GM23338 (cell line): ENCODE measurements around the gene PREP.

Experiments used
- CREB1 ChIP-seq: fragments of 250-450 bp; sonication (Bioruptor Pico); IDR thresholded peaks from 2 replicates; pipeline ENCODE4 v1.5.0; 2020; ENCODE audit warnings: low read depth, mild to moderate bottlenecking, moderate library complexity
- EZH2 ChIP-seq: fragments of 200-600 bp; sonication (generic); IDR thresholded peaks from one replicate; pipeline ENCODE4 v1.8.0; 2017; ENCODE audit warnings: antibody characterized with exemption, mild to moderate bottlenecking, low read depth; ENCODE audit not compliant: unreplicated experiment
- EZH2phosphoT487 ChIP-seq: fragments of 200-600 bp; sonication (generic); IDR thresholded peaks from one replicate; pipeline ENCODE4 v1.8.1; 2018; ENCODE audit warnings: antibody characterized with exemption; ENCODE audit not compliant: unreplicated experiment
- JUNB ChIP-seq: IDR thresholded peaks from one replicate; pipeline ENCODE4 v1.6.1; 2016; ENCODE audit warnings: antibody characterized with exemption; ENCODE audit not compliant: unreplicated experiment
- POLR2AphosphoS5 ChIP-seq: IDR thresholded peaks from 2 replicates; pipeline ENCODE4 v1.6.1; 2016; ENCODE audit warnings: antibody characterized with exemption, low read depth
- STAT1 ChIP-seq: IDR thresholded peaks from one replicate; pipeline ENCODE4 v1.6.1; 2016; ENCODE audit warnings: antibody characterized with exemption; ENCODE audit not compliant: unreplicated experiment
- ZNF331 ChIP-seq: fragments of 250-450 bp; sonication (Bioruptor Pico); IDR thresholded peaks from 2 replicates; pipeline ENCODE4 v1.5.0; 2020; ENCODE audit warnings: low read depth, mild to moderate bottlenecking, moderate library complexity
- TF ChIP-seq, protein P1 (sequence below): IDR thresholded peaks from one replicate; pipeline ENCODE4 v1.6.1; 2018; ENCODE audit warnings: antibody characterized with exemption; ENCODE audit not compliant: unreplicated experiment
- TF ChIP-seq, protein P2 (sequence below), 2 experiments: fragments of 200-600 bp in 1 of 2; sonication (generic) in 1 of 2; conservative IDR thresholded peaks; 2 replicates each; pipeline versions ENCODE4 v1.5.1 to v1.6.1; 2016 to 2017; ENCODE audit warnings: antibody characterized with exemption in 2 of 2, low read depth in 2 of 2, mild to moderate bottlenecking in 2 of 2, moderate library complexity in 1 of 2
- TF ChIP-seq, protein P3 (sequence below): fragments of 250-450 bp; sonication (Bioruptor Pico); IDR thresholded peaks from 2 replicates; pipeline ENCODE4 v1.5.0; 2020; ENCODE audit warnings: mild to moderate bottlenecking, moderate library complexity

DNA sequence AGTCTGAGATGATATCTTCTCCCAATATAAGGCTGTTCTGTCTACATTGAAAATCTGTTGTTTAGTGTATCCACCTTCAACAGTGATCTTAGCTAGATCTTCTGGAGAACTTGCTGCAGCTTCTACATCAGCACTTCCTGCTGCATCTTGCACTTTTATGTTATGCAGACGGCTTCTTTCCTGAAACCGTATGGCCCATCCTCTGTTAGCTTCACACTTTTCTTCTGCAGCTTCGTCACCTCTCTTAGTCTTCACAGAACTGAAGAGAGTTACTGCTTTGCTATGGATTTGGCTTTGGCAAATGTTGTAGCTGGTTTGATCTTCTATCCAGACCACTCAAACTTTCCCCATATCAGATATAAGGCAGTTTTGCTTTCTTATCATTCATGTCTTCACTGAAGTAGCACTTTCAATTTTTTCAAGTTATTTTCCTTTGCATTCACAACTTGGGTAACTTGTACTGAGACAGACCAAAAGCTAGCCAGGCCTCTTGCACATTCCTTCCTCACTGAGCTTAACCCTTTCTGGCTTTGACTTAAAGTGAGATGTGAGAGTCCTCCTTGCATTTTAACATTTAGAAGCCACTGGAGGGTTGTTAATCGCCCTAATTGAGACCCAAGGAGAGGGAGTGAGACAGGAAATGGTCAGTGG is 110.1 kb downstream of the PREP start:
- TF ChIP-seq ZNF331 (CRISPR knock-in tag) (no peak), JUNB (no peak), POLR2AphosphoS5 (no peak), CREB1 (CRISPR knock-in tag) (no peak), EZH2 (no peak), EZH2phosphoT487 (no peak), STAT1 (no peak)
- TF ChIP-seq, protein P1, sequence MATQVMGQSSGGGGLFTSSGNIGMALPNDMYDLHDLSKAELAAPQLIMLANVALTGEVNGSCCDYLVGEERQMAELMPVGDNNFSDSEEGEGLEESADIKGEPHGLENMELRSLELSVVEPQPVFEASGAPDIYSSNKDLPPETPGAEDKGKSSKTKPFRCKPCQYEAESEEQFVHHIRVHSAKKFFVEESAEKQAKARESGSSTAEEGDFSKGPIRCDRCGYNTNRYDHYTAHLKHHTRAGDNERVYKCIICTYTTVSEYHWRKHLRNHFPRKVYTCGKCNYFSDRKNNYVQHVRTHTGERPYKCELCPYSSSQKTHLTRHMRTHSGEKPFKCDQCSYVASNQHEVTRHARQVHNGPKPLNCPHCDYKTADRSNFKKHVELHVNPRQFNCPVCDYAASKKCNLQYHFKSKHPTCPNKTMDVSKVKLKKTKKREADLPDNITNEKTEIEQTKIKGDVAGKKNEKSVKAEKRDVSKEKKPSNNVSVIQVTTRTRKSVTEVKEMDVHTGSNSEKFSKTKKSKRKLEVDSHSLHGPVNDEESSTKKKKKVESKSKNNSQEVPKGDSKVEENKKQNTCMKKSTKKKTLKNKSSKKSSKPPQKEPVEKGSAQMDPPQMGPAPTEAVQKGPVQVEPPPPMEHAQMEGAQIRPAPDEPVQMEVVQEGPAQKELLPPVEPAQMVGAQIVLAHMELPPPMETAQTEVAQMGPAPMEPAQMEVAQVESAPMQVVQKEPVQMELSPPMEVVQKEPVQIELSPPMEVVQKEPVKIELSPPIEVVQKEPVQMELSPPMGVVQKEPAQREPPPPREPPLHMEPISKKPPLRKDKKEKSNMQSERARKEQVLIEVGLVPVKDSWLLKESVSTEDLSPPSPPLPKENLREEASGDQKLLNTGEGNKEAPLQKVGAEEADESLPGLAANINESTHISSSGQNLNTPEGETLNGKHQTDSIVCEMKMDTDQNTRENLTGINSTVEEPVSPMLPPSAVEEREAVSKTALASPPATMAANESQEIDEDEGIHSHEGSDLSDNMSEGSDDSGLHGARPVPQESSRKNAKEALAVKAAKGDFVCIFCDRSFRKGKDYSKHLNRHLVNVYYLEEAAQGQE: no peak
- TF ChIP-seq, protein P2, sequence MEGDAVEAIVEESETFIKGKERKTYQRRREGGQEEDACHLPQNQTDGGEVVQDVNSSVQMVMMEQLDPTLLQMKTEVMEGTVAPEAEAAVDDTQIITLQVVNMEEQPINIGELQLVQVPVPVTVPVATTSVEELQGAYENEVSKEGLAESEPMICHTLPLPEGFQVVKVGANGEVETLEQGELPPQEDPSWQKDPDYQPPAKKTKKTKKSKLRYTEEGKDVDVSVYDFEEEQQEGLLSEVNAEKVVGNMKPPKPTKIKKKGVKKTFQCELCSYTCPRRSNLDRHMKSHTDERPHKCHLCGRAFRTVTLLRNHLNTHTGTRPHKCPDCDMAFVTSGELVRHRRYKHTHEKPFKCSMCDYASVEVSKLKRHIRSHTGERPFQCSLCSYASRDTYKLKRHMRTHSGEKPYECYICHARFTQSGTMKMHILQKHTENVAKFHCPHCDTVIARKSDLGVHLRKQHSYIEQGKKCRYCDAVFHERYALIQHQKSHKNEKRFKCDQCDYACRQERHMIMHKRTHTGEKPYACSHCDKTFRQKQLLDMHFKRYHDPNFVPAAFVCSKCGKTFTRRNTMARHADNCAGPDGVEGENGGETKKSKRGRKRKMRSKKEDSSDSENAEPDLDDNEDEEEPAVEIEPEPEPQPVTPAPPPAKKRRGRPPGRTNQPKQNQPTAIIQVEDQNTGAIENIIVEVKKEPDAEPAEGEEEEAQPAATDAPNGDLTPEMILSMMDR (conservative IDR thresholded peaks at IDR 0.05; ENCODE audit: low read depth in 2 of 2): no peak
- TF ChIP-seq, protein P3, sequence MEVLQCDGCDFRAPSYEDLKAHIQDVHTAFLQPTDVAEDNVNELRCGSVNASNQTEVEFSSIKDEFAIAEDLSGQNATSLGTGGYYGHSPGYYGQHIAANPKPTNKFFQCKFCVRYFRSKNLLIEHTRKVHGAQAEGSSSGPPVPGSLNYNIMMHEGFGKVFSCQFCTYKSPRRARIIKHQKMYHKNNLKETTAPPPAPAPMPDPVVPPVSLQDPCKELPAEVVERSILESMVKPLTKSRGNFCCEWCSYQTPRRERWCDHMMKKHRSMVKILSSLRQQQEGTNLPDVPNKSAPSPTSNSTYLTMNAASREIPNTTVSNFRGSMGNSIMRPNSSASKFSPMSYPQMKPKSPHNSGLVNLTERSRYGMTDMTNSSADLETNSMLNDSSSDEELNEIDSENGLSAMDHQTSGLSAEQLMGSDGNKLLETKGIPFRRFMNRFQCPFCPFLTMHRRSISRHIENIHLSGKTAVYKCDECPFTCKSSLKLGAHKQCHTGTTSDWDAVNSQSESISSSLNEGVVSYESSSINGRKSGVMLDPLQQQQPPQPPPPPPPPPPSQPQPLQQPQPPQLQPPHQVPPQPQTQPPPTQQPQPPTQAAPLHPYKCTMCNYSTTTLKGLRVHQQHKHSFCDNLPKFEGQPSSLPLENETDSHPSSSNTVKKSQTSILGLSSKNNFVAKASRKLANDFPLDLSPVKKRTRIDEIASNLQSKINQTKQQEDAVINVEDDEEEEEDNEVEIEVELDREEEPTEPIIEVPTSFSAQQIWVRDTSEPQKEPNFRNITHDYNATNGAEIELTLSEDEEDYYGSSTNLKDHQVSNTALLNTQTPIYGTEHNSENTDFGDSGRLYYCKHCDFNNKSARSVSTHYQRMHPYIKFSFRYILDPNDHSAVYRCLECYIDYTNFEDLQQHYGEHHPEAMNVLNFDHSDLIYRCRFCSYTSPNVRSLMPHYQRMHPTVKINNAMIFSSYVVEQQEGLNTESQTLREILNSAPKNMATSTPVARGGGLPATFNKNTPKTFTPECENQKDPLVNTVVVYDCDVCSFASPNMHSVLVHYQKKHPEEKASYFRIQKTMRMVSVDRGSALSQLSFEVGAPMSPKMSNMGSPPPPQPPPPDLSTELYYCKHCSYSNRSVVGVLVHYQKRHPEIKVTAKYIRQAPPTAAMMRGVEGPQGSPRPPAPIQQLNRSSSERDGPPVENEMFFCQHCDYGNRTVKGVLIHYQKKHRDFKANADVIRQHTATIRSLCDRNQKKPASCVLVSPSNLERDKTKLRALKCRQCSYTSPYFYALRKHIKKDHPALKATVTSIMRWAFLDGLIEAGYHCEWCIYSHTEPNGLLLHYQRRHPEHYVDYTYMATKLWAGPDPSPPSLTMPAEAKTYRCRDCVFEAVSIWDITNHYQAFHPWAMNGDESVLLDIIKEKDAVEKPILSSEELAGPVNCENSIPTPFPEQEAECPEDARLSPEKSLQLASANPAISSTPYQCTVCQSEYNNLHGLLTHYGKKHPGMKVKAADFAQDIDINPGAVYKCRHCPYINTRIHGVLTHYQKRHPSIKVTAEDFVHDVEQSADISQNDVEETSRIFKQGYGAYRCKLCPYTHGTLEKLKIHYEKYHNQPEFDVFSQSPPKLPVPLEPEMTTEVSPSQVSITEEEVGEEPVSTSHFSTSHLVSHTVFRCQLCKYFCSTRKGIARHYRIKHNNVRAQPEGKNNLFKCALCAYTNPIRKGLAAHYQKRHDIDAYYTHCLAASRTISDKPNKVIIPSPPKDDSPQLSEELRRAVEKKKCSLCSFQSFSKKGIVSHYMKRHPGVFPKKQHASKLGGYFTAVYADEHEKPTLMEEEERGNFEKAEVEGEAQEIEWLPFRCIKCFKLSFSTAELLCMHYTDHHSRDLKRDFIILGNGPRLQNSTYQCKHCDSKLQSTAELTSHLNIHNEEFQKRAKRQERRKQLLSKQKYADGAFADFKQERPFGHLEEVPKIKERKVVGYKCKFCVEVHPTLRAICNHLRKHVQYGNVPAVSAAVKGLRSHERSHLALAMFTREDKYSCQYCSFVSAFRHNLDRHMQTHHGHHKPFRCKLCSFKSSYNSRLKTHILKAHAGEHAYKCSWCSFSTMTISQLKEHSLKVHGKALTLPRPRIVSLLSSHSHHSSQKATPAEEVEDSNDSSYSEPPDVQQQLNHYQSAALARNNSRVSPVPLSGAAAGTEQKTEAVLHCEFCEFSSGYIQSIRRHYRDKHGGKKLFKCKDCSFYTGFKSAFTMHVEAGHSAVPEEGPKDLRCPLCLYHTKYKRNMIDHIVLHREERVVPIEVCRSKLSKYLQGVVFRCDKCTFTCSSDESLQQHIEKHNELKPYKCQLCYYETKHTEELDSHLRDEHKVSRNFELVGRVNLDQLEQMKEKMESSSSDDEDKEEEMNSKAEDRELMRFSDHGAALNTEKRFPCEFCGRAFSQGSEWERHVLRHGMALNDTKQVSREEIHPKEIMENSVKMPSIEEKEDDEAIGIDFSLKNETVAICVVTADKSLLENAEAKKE (CRISPR knock-in tag): no peak
